Chondrocyte (in vitro differentiated cells): ENCODE data around the gene PRR23A. TPM values are rescaled to one million over a fixed set of nuclear protein-coding genes. Genes with fewer than 3 reads are reported as not detected.

Experiments
- DNase-seq: peaks from one replicate; pipeline ENCODE4 v3.0.0; 2021; ENCODE audit warnings: mixed read lengths, low spot score
- H3K27ac Mint-ChIP-seq: one replicate; pipeline ENCODE4 v1.8.0; 2021; ENCODE audit warnings: mild to moderate bottlenecking, moderate library complexity, mixed read lengths; ENCODE audit not compliant: unreplicated experiment
- H3K27me3 Mint-ChIP-seq: 2 replicates; pipeline ENCODE4 v1.8.0; 2021; ENCODE audit warnings: low read depth, mixed read lengths
- H3K36me3 Mint-ChIP-seq: 2 replicates; pipeline ENCODE4 v1.8.0; 2021; ENCODE audit warnings: low read depth, mixed read lengths
- H3K4me1 Mint-ChIP-seq: 2 replicates; pipeline ENCODE4 v1.8.0; 2021; ENCODE audit warnings: low read depth, mild to moderate bottlenecking, mixed read lengths
- H3K4me3 Mint-ChIP-seq: one replicate; pipeline ENCODE4 v1.8.0; 2021; ENCODE audit warnings: mild to moderate bottlenecking, moderate library complexity, mixed read lengths; ENCODE audit not compliant: unreplicated experiment
- H3K9me3 Mint-ChIP-seq: 2 replicates; pipeline ENCODE4 v1.8.0; 2021; ENCODE audit warnings: low read depth, mixed read lengths
- total RNA-seq: library from RNA; stranded (reverse); gene quantifications from 3 replicates; pipeline ENCODE4 v1.2.1, GENCODE V29; 2021
- TF ChIP-seq, protein P1 (sequence below): fragments of 200-600 bp; sonication (generic); IDR thresholded peaks from 2 replicates; pipeline ENCODE4 v1.5.0; 2021; ENCODE audit warnings: antibody characterized with exemption, mild to moderate bottlenecking, moderate library complexity

The PRR23A gene
- total RNA-seq, 1 donor from 2014 or later: not detected

- H3K4me3 Mint-ChIP-seq: no peak overlapping the region
- H3K9me3 Mint-ChIP-seq: no peaks in the 10 kb centered on the region
- no peaks in the 10 kb centered on the region for H3K4me1 Mint-ChIP-seq
- H3K27ac Mint-ChIP-seq: no peak overlapping the region
- TF ChIP-seq, protein P1, sequence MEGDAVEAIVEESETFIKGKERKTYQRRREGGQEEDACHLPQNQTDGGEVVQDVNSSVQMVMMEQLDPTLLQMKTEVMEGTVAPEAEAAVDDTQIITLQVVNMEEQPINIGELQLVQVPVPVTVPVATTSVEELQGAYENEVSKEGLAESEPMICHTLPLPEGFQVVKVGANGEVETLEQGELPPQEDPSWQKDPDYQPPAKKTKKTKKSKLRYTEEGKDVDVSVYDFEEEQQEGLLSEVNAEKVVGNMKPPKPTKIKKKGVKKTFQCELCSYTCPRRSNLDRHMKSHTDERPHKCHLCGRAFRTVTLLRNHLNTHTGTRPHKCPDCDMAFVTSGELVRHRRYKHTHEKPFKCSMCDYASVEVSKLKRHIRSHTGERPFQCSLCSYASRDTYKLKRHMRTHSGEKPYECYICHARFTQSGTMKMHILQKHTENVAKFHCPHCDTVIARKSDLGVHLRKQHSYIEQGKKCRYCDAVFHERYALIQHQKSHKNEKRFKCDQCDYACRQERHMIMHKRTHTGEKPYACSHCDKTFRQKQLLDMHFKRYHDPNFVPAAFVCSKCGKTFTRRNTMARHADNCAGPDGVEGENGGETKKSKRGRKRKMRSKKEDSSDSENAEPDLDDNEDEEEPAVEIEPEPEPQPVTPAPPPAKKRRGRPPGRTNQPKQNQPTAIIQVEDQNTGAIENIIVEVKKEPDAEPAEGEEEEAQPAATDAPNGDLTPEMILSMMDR: no peak
- DNase-seq: no peak
- peaks cover 29% of the 10 kb centered on the region for H3K27me3 Mint-ChIP-seq
- H3K36me3 Mint-ChIP-seq: no peaks in the 10 kb centered on the region
These were observed 20.1 kb downstream of the PRR23A start for GRCh38 chr3:138985932-138986331.

GRCh38 chr3:138984816-138985215, 21.3 kb downstream of the PRR23A start:
- TF ChIP-seq, protein P1: no peak
- no peaks in the 10 kb centered on the region for H3K9me3 Mint-ChIP-seq

DNA sequence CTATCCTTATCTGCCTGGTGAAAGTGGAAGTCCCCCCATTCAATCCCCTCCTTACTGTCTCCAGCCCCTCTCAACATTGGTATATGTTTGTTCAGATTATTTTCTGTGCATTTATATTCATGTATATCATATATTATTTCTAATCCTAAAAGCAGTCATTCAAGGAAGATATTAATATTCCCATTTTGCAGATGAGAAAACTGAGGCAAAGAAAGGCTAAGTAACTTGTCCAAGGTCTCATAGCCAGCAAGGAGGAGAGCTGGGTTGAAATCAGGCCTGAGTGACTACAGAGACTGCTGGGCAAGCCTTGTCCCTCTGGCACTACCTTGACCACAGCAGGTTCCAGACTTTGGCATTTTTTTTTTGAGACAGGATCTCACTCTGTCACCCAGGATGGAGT, 30.0 kb downstream of the PRR23A start:
- Mint-ChIP-seq H3K4me3 (no peak overlapping the region), H3K36me3 (no peaks in the 10 kb centered on the region), H3K27me3 (peaks cover 18% of the 10 kb centered on the region), H3K9me3 (no peaks in the 10 kb centered on the region), H3K4me1 (no peaks in the 10 kb centered on the region), H3K27ac (no peak overlapping the region)
- TF ChIP-seq, protein P1: no peak
- DNase-seq: no peak

More at GRCh38 chr3:138984816-138985215, 21.3 kb downstream of the PRR23A start:
- Mint-ChIP-seq H3K27me3 (peaks cover 29% of the 10 kb centered on the region), H3K4me3 (no peak overlapping the region), H3K4me1 (no peaks in the 10 kb centered on the region), H3K27ac (no peak overlapping the region), H3K36me3 (no peaks in the 10 kb centered on the region)
- DNase-seq: no peak

GRCh38 chr3:138975351-138975750, 30.7 kb downstream of the PRR23A start:
- Mint-ChIP-seq H3K4me3 (no peak overlapping the region), H3K9me3 (no peaks in the 10 kb centered on the region), H3K27ac (no peak overlapping the region), H3K36me3 (no peaks in the 10 kb centered on the region), H3K27me3 (peaks cover 25% of the 10 kb centered on the region), H3K4me1 (no peaks in the 10 kb centered on the region)
- no peak for DNase-seq
- TF ChIP-seq, protein P1: no peak

DNA sequence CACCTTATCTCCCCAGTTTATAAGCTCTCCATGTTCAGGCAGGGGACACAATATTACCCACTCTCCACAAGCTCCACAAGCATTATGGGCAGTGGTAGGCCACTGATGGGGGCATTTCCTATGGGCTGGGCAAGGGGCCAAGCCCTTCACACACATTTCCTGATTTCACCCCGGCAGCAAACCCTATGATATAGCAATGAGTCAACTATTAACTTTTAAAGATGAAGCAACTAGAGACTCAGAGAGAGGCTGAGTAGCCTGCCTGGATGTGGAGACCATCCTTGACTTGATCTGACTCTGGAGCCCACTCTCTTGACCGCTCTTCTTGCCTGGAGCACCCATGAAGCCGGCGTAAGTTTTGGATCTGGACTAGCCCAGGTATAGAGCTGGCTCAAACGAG, 31.6 kb downstream of the PRR23A start:
- DNase-seq: no peak
- peaks cover 30% of the 10 kb centered on the region for H3K27me3 Mint-ChIP-seq
- no peaks in the 10 kb centered on the region for H3K4me1 Mint-ChIP-seq
- H3K36me3 Mint-ChIP-seq: no peaks in the 10 kb centered on the region
- H3K27ac Mint-ChIP-seq: no peak overlapping the region
- no peak overlapping the region for H3K4me3 Mint-ChIP-seq
- H3K9me3 Mint-ChIP-seq: no peaks in the 10 kb centered on the region
- TF ChIP-seq, protein P1: no peak
